Neural progenitor cell (in vitro differentiated cells): ENCODE data around the gene SACM1L.

Experiments used
- EZH2 ChIP-seq: fragments of 200-600 bp; sonication (generic); IDR thresholded peaks from 2 replicates; pipeline ENCODE4 v1.6.1; 2017; ENCODE audit warnings: antibody characterized with exemption, mild to moderate bottlenecking, moderate library complexity
- TF ChIP-seq, protein P1 (sequence below): fragments of 200-600 bp; sonication (generic); IDR thresholded peaks from 2 replicates; pipeline ENCODE4 v1.5.1; 2017; ENCODE audit warnings: antibody characterized with exemption, mild to moderate bottlenecking

DNA sequence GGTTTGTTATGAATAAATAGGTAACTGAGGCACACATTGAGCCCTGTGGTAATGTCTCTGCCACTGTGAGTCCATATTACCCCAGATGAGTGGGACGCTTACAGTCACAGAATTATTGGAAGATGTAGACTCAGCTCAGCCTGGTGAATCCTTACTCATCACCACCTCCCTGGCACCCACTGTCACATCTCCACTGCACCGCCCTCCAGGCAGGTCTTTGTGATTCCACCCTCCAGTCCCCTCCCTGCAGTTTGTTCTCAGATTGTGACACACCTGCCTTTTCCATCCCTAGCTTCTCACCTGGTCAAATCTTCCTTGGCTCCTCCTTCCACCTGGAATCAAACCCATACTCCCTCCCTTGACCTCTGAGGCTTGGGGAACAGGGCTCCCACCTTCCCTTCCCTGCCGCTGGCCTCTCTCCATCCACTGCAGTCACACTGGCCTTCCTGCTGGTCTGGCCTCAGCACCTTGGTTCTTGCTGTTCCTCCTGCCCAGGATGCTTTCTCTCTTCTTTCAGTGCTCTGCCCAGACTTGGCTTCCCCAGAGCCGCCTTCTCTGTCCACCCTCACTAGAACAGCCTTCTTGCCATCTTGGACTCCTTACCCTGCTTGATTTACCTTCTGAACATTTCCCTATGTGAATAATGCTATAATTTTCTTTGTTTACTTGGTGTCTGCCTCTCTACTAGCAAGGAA, 97.8 kb downstream of the SACM1L start:
- TF ChIP-seq, protein P1, sequence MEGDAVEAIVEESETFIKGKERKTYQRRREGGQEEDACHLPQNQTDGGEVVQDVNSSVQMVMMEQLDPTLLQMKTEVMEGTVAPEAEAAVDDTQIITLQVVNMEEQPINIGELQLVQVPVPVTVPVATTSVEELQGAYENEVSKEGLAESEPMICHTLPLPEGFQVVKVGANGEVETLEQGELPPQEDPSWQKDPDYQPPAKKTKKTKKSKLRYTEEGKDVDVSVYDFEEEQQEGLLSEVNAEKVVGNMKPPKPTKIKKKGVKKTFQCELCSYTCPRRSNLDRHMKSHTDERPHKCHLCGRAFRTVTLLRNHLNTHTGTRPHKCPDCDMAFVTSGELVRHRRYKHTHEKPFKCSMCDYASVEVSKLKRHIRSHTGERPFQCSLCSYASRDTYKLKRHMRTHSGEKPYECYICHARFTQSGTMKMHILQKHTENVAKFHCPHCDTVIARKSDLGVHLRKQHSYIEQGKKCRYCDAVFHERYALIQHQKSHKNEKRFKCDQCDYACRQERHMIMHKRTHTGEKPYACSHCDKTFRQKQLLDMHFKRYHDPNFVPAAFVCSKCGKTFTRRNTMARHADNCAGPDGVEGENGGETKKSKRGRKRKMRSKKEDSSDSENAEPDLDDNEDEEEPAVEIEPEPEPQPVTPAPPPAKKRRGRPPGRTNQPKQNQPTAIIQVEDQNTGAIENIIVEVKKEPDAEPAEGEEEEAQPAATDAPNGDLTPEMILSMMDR = no peak
- TF ChIP-seq EZH2 = no peak
